Brain microvascular endothelial cell (primary cell): Measurements from ENCODE around the gene SPDEF.

Experiments used
- DNase-seq: peaks from one replicate; pipeline ENCODE4 v3.0.0-alpha.2; 2020
- H3K27ac ChIP-seq: fragments of 250-450 bp; sonication (Bioruptor Pico); 2 replicates; pipeline ENCODE4 v1.5.1; 2020; ENCODE audit warnings: mild to moderate bottlenecking, moderate library complexity
- H3K27me3 ChIP-seq: fragments of 250-450 bp; sonication (Bioruptor Pico); replicated peaks from 2 replicates; pipeline ENCODE4 v1.5.1; 2020; ENCODE audit warnings: mild to moderate bottlenecking
- H3K36me3 ChIP-seq: fragments of 250-450 bp; sonication (Bioruptor Pico); replicated peaks from 2 replicates; pipeline ENCODE4 v1.5.1; 2020; ENCODE audit warnings: mild to moderate bottlenecking
- H3K4me3 ChIP-seq: 2 replicates; pipeline ENCODE4 v1.5.1; 2011; ENCODE audit warnings: low read depth, mild to moderate bottlenecking, control low read depth, low read length, moderate library complexity
- in situ Hi-C: cut with HindIII; loops from 2 replicates; pipeline ENCODE4 v1.10.0; 2017; ENCODE audit warnings: low sequenced_read_pairs, low pct_ligation_motif_present
- TF ChIP-seq, protein P1 (sequence below): IDR thresholded peaks from 2 replicates; pipeline ENCODE4 v1.5.1; 2011; ENCODE audit warnings: low read depth, mild to moderate bottlenecking, moderate library complexity, low read length, control low read depth, inconsistent platforms; ENCODE audit errors: missing control alignments

Gene SPDEF

DNA sequence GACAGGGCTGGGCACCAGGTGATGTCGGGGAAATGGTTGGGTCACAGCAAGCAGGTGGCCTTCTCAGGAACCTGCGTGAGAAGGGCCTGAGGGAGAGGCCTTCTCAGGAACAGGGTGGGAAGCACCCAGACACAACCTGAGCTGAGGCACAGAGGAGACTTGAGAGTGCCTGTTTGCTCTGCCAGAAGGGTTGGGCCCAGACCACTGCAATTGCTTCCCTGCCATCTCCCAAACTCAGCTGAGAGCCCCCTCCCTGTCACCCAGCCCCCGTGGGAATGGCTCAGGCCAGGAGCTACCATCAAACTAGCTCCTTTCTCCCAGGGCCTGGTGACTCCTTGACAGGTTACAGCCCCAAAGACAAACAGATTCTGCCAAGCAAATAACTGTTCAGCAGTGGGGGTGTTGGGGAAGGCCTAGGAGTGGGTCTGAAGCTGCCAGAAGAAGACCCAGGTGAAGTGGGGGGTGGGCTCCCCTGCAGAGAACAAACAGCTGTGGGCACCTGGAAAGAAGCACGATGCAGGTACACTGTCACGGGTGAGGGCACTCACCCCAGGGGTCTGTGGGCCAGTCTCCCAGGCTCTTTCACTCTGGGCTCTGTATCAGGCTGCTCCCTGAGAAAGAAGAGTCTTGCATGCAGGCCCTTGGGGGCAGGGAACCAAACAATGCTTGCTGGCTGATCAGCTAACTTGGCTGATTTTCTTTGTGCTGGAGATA, 30.4 kb upstream of the SPDEF start:
- no peak for DNase-seq
- Histone ChIP-seq H3K27ac (no peak overlapping the region), H3K36me3 (peaks cover 2% of the 10 kb centered on the region), H3K4me3 (no peak overlapping the region), H3K27me3 (no peaks in the 10 kb centered on the region)
- TF ChIP-seq, protein P1, sequence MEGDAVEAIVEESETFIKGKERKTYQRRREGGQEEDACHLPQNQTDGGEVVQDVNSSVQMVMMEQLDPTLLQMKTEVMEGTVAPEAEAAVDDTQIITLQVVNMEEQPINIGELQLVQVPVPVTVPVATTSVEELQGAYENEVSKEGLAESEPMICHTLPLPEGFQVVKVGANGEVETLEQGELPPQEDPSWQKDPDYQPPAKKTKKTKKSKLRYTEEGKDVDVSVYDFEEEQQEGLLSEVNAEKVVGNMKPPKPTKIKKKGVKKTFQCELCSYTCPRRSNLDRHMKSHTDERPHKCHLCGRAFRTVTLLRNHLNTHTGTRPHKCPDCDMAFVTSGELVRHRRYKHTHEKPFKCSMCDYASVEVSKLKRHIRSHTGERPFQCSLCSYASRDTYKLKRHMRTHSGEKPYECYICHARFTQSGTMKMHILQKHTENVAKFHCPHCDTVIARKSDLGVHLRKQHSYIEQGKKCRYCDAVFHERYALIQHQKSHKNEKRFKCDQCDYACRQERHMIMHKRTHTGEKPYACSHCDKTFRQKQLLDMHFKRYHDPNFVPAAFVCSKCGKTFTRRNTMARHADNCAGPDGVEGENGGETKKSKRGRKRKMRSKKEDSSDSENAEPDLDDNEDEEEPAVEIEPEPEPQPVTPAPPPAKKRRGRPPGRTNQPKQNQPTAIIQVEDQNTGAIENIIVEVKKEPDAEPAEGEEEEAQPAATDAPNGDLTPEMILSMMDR = no peak
- in situ Hi-C loops = no loop called here

DNA sequence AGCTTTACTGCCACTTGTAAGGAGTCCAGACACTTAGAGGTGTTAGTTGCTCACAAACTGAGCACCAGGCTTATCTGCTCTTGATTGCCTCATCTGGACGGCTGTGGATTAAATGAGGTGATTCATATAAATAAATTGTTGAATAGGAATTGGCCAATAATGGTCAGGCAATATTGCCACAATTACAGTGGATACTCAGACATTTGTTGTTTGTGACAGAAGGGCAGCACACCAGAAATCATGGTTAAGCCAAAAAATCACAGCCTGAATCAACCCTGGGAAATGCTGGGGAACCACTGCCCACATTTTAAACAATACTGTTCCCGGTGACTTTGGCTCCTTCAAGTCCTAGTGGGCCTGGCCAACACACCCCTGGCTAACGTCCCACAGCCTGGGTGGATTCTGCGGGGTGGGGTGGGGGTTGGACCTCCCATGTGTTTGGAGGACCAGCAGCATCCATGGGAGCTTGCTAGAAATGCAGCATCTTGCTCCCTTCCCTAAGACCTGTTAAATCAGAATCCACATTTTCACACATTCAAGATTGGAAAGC, 29.5 kb upstream of the SPDEF start:
- DNase-seq = peak; percentile 7
- Histone ChIP-seq H3K36me3 (peaks cover 2% of the 10 kb centered on the region), H3K27ac (no peak overlapping the region), H3K4me3 (no peak overlapping the region), H3K27me3 (no peaks in the 10 kb centered on the region)
- in situ Hi-C loops = no loop called here
- TF ChIP-seq, protein P1 = no peak

DNA sequence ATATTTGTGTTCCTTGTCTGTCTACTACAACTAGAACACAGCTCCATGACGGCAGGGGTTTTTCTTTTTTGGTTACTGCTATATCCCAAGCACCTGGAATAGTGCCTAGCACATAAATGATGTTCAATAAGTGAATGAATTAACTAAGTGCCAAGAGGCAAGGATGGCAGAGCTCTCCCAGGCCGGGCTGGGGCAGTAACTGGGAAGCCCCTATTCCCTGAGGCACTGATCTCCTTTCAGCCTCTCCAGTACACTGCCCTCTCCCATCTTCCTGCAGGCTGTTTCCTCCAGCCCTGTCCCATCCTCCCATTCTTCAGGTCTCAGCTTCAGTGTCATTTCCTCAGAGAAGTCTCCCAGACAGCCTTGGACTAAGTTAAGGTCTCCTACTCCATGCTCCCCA, 29.0 kb upstream of the SPDEF start:
- no peaks in the 10 kb centered on the region for H3K27me3 ChIP-seq
- H3K4me3 ChIP-seq = no peak overlapping the region
- H3K27ac ChIP-seq = no peak overlapping the region
- H3K36me3 ChIP-seq = peaks cover 2% of the 10 kb centered on the region
- no peak for DNase-seq
- TF ChIP-seq, protein P1 = no peak
- in situ Hi-C loops = no loop called here

DNA sequence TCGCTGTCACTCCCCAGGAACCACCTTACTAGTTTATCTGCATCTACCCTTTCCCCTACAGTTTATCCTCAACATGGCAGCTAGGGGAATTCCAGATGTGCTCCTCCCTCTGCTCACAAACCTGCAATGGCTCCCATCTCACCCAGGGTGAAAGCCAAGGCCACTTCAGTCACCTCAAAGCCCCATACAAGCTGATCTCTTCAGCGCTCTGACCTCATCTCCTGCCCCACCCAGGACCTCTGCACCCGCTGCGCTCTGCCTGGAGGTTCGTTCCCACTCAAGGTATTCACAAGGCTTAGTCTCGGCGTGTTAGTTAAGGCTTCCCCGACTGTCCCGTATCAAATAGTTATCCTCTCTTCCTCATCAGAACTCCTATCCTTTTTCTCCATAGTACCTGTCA, 28.6 kb upstream of the SPDEF start:
- Histone ChIP-seq H3K27me3 (no peaks in the 10 kb centered on the region), H3K27ac (no peak overlapping the region), H3K36me3 (peaks cover 2% of the 10 kb centered on the region), H3K4me3 (no peak overlapping the region)
- DNase-seq = no peak
- TF ChIP-seq, protein P1 = no peak
- in situ Hi-C loops = no loop called here

DNA sequence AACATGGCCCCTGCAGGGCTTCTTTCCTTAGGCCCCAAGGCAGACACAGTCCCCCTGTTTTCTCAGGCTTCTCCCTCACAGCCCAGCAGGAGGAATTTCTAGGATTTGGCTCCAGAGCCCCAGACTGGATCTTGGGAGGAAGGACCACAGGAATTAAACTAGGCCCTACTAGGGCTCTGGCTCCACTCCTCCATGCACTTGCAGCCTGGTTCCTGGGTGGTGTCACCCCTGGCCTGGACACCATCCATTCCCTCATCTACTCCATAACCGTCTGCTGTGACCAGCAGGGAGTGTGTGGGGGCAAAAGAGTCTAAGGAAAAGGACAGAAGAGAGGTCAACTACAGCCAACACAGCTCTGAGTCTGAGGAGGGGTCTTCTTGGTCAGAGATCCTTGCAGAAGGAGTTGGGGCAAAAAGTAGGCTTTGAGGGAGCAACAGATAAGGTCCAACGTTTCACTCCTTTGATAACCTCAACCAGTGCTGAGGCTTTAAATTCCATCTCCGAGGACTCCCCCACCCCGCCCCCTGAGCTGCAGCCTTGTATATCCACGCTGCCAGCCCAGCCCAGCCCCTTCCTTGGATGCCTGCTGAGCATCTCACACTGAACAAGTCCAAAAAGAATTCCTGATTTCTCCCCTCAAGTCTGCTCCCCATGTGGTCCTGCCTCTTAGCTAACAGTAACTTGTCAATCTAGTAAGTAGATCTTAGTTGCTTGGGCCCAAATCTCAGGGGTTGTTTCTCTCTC, 27.9 kb upstream of the SPDEF start:
- in situ Hi-C loops = no loop called here
- Histone ChIP-seq H3K36me3 (no peaks in the 10 kb centered on the region), H3K27me3 (no peaks in the 10 kb centered on the region), H3K4me3 (no peak overlapping the region), H3K27ac (no peak overlapping the region)
- TF ChIP-seq, protein P1 = no peak
- DNase-seq = no peak
